Ishikawa (cell line): ENCODE measurements around the gene FCER1G.

ENCODE experiments used
- CEBPB ChIP-seq: IDR thresholded peaks from 2 replicates; pipeline ENCODE4 v1.6.1; 2012
- CREB1 ChIP-seq: IDR thresholded peaks from 2 replicates; pipeline ENCODE4 v1.6.1; 2012; ENCODE audit warnings: low read depth
- EGR1 ChIP-seq: IDR thresholded peaks from 2 replicates; pipeline ENCODE4 v1.6.1; 2012
- EP300 ChIP-seq: IDR thresholded peaks from 2 replicates; pipeline ENCODE4 v1.6.1; 2012; ENCODE audit warnings: borderline replicate concordance
- FOXM1 ChIP-seq: IDR thresholded peaks from 2 replicates; pipeline ENCODE4 v1.6.1; 2012; ENCODE audit warnings: low read depth, borderline replicate concordance
- MAX ChIP-seq: IDR thresholded peaks from 2 replicates; pipeline ENCODE4 v1.6.1; 2012
- NFIC ChIP-seq: IDR thresholded peaks from 2 replicates; pipeline ENCODE4 v1.6.1; 2012
- RAD21 ChIP-seq: IDR thresholded peaks from 2 replicates; pipeline ENCODE4 v1.6.1; 2012; ENCODE audit warnings: low read depth
- TAF1 ChIP-seq: IDR thresholded peaks from 2 replicates; pipeline ENCODE4 v1.6.1; 2012; ENCODE audit warnings: low read depth, mild to moderate bottlenecking
- TCF12 ChIP-seq: IDR thresholded peaks from 2 replicates; pipeline ENCODE4 v1.6.1; 2012; ENCODE audit warnings: low read depth
- TEAD4 ChIP-seq: IDR thresholded peaks from 2 replicates; pipeline ENCODE4 v1.6.1; 2012
- USF1 ChIP-seq: IDR thresholded peaks from 2 replicates; pipeline ENCODE4 v1.6.1; 2012
- YY1 ChIP-seq: IDR thresholded peaks from 2 replicates; pipeline ENCODE4 v1.6.1; 2012; ENCODE audit warnings: low read depth
- ZBTB7A ChIP-seq: IDR thresholded peaks from 2 replicates; pipeline ENCODE4 v1.6.1; 2012; ENCODE audit warnings: low read depth
- TF ChIP-seq, protein P1 (sequence below): IDR thresholded peaks from 2 replicates; pipeline ENCODE4 v1.6.1; 2012; ENCODE audit warnings: low read depth, mild to moderate bottlenecking

The FCER1G gene

GRCh38 chr1:161218301-161219077 is 3.4 kb downstream of the FCER1G start:
- TF ChIP-seq FOXM1: no peak
- TF ChIP-seq TAF1: no peak
- TF ChIP-seq CEBPB: no peak
- no peak for TF ChIP-seq CREB1
- TF ChIP-seq USF1: no peak
- TF ChIP-seq YY1: no peak
- no peak for TF ChIP-seq RAD21
- TF ChIP-seq MAX: no peak
- TF ChIP-seq NFIC: no peak
- TF ChIP-seq, protein P1, sequence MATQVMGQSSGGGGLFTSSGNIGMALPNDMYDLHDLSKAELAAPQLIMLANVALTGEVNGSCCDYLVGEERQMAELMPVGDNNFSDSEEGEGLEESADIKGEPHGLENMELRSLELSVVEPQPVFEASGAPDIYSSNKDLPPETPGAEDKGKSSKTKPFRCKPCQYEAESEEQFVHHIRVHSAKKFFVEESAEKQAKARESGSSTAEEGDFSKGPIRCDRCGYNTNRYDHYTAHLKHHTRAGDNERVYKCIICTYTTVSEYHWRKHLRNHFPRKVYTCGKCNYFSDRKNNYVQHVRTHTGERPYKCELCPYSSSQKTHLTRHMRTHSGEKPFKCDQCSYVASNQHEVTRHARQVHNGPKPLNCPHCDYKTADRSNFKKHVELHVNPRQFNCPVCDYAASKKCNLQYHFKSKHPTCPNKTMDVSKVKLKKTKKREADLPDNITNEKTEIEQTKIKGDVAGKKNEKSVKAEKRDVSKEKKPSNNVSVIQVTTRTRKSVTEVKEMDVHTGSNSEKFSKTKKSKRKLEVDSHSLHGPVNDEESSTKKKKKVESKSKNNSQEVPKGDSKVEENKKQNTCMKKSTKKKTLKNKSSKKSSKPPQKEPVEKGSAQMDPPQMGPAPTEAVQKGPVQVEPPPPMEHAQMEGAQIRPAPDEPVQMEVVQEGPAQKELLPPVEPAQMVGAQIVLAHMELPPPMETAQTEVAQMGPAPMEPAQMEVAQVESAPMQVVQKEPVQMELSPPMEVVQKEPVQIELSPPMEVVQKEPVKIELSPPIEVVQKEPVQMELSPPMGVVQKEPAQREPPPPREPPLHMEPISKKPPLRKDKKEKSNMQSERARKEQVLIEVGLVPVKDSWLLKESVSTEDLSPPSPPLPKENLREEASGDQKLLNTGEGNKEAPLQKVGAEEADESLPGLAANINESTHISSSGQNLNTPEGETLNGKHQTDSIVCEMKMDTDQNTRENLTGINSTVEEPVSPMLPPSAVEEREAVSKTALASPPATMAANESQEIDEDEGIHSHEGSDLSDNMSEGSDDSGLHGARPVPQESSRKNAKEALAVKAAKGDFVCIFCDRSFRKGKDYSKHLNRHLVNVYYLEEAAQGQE: no peak
- TF ChIP-seq EGR1: no peak
- TF ChIP-seq ZBTB7A: no peak
- no peak for TF ChIP-seq TCF12

DNA sequence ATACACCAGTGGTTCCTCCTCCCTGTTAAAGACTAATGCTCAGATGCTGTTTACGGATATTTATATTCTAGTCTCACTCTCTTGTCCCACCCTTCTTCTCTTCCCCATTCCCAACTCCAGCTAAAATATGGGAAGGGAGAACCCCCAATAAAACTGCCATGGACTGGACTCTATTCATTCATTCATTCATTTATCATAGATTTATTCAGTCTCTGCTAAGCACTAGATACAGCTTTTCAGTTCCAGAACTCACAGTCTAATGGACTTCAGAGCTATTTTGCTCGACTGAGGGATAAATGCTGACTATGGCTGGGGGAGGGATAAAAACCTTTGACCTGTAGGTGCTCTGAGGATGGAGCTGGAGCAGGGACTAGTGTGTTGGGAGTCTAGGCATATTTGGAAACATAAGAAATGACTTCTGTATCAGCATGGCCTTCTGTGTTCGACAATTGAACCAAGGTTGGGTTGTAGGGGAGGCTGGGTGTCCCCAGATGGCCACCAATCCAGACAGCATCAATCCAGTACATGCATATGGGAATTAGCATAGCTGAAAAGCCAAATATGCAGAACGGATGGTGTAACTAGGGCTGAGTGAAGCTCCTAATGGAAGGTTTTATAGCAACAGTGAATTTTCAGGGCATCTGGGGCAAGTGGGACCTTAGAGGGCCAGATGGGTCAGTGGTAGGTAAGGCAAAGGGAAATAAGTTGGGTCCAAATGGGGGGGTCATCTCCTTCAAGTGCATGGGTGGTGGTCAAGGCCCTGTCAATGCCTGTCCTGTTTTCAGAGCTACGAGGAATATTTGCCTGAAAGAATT is 4.2 kb downstream of the FCER1G start:
- TF ChIP-seq USF1 (no peak), EP300 (no peak), CREB1 (no peak), CEBPB (no peak), TEAD4 (no peak), TAF1 (no peak), ZBTB7A (no peak), TCF12 (no peak), FOXM1 (no peak), EGR1 (no peak)
- TF ChIP-seq, protein P1: no peak

- TF ChIP-seq TAF1 (no peak), NFIC (no peak), USF1 (no peak), CEBPB (no peak), TCF12 (no peak), TEAD4 (no peak), FOXM1 (no peak), CREB1 (no peak), RAD21 (no peak), ZBTB7A (no peak), MAX (no peak), EP300 (no peak), EGR1 (no peak), YY1 (no peak)
- TF ChIP-seq, protein P1: no peak
Observed at GRCh38 chr1:161220002-161220401, 4.9 kb downstream of the FCER1G start.
